ENCODE measurements around the gene NRG4.

Gene NRG4

DNA sequence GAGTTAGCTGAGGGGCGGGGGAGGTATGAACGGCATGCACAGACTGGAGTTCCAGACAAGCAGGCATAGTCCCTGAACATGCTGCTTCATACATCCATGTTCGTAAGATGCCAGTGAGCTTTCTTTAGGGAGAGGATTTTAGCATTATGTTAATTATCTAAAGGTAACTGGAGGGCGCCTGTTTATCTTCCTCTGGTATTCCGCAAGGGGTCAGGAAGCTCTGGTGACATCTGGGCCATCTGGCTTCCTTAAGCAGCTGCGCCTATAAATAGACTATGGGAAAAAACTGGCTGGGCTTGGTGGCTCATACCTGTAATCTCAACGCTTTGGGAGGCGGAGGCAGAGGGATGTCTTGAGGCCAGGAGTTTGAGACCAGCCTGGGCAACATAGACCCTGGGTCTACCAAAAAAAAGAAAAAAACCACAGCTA lies 110.1 kb downstream of the NRG4 start:
- TF ChIP-seq, protein P1, sequence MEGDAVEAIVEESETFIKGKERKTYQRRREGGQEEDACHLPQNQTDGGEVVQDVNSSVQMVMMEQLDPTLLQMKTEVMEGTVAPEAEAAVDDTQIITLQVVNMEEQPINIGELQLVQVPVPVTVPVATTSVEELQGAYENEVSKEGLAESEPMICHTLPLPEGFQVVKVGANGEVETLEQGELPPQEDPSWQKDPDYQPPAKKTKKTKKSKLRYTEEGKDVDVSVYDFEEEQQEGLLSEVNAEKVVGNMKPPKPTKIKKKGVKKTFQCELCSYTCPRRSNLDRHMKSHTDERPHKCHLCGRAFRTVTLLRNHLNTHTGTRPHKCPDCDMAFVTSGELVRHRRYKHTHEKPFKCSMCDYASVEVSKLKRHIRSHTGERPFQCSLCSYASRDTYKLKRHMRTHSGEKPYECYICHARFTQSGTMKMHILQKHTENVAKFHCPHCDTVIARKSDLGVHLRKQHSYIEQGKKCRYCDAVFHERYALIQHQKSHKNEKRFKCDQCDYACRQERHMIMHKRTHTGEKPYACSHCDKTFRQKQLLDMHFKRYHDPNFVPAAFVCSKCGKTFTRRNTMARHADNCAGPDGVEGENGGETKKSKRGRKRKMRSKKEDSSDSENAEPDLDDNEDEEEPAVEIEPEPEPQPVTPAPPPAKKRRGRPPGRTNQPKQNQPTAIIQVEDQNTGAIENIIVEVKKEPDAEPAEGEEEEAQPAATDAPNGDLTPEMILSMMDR (IDR thresholded peaks at IDR 0.05; ENCODE audit: insufficient read depth, low read depth, low read length, missing control alignments) = no peak
- H3K4me3 ChIP-seq (ENCODE audit: low read length) = no peak overlapping the region
- DNase-seq (ENCODE audit: low read depth) = no peak

DNA sequence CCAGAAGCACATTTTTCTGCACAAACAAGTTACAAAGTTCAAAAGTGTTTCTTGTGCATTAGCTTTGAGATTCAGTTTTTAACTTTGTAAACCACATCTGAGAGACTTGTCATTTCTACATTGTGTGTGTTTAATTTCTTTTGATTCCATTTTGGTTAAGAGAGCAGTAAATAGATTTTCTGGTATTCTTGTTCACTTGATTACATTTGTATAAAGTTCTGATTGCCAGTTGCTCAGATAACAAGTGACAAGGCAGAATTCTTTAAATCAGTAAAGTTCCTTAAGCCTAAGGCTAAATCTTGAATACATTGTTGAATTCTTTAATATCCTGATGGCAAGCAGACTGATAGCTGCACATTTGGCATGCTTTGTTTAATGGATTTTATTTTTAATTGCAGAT lies 111.6 kb downstream of the NRG4 start:
- no peak for DNase-seq (ENCODE audit: low read depth)
- no peak overlapping the region for H3K4me3 ChIP-seq (ENCODE audit: low read length)
- TF ChIP-seq, protein P1 (IDR thresholded peaks at IDR 0.05; ENCODE audit: insufficient read depth, low read depth, low read length, missing control alignments) = no peak

DNA sequence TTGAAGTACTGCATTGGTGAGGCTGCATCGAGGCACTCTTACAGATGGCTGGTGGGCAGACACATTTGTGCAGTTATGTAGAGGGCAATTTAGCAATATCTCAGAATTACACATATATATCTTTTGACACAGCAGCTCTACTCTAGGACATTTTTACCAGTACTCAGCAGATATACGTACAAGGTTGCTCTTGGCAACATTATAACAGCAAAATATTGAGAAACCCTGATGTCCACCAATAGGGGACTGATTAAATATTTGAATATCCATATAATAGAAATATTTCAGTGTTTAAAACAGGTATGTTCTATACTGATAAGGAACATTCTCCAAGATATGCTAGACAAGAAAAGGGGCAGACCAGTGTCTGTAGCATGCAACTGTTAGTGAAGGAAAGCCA lies 116.5 kb downstream of the NRG4 start:
- H3K4me3 ChIP-seq (ENCODE audit: low read length) = no peak overlapping the region
- TF ChIP-seq, protein P1 (IDR thresholded peaks at IDR 0.05; ENCODE audit: insufficient read depth, low read depth, low read length, missing control alignments) = no peak
- no peak for DNase-seq (ENCODE audit: low read depth)

DNA sequence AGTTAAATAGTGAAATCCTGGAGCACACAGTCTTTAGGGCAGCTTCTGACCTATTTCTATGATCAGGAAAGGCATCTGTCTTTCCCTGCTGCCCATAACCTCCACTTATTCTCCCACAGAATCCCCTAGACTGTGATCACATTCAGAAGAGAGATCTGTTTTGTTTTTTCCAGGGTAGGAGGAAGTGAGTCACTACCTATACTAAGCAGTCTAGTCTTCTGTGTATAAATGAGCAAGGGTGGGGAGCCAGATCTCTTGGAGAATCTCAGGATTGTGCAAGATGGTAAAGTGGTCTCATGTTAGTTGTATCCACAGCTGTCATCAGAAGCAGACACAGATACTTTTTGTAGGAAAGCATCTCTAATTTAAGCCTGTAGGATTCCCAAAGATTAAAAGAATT lies 120.3 kb downstream of the NRG4 start:
- no peak overlapping the region for H3K4me3 ChIP-seq (ENCODE audit: low read length)
- peak; percentile 70 for DNase-seq (ENCODE audit: low read depth)
- TF ChIP-seq, protein P1 (IDR thresholded peaks at IDR 0.05; ENCODE audit: insufficient read depth, low read depth, low read length, missing control alignments) = no peak
